ENCODE measurements around the gene TLR9.

Gene TLR9

GRCh38 chr3:52215351-52215750, 10.1 kb downstream of the TLR9 start:
- Histone ChIP-seq H3K4ac (ENCODE audit: low read depth in 1 of 2, low read length in 2 of 2) (no peak overlapping the region), H2AFZ (ENCODE audit: low read depth, low read length) (no peak overlapping the region), H3K4me3 (ENCODE audit: insufficient read depth in 1 of 2, low read depth in 1 of 2, low read length in 2 of 2) (no peak overlapping the region), H3K27me3 (ENCODE audit: control insufficient read depth in 1 of 2, insufficient read depth in 1 of 2, low read length in 2 of 2) (no peaks in the 10 kb centered on the region), H3K14ac (ENCODE audit: low read length in 2 of 2) (no peak overlapping the region), H3K9me3 (ENCODE audit: control insufficient read depth, low read length) (no peaks in the 10 kb centered on the region), H2BK12ac (ENCODE audit: low read length in 2 of 2) (no peak overlapping the region), H3K4me1 (ENCODE audit: control insufficient read depth, insufficient read depth, low read depth, low read length) (peaks cover 8% of the 10 kb centered on the region), H3K23ac (ENCODE audit: low read length in 2 of 2) (peak overlapping the region in 1 of 2 experiments; percentile 3), H3K9ac (ENCODE audit: low read length) (no peak overlapping the region), H2BK5ac (ENCODE audit: low read depth, low read length, poor library complexity, severe bottlenecking) (no peak overlapping the region), H3K4me2 (ENCODE audit: low read length, poor library complexity, severe bottlenecking) (no peak overlapping the region), H4K8ac (ENCODE audit: low read length) (no peak overlapping the region), H4K91ac (ENCODE audit: low read length) (no peak overlapping the region), H3K27ac (ENCODE audit: low read length, poor library complexity, severe bottlenecking) (no peak overlapping the region), H3K79me1 (replicated peaks; ENCODE audit: low read length, poor library complexity, severe bottlenecking) (peaks cover 6% of the 10 kb centered on the region), H2BK15ac (ENCODE audit: low read depth, poor library complexity, severe bottlenecking) (no peak overlapping the region), H2BK120ac (ENCODE audit: low read depth, low read length) (no peak overlapping the region), H3K18ac (ENCODE audit: low read depth in 1 of 2, low read length in 2 of 2) (no peak overlapping the region), H2AK5ac (ENCODE audit: low read length, severe bottlenecking) (no peak overlapping the region), H3K36me3 (ENCODE audit: control insufficient read depth in 1 of 2, insufficient read depth in 2 of 2, low read depth in 1 of 2, low read length in 2 of 2) (peaks cover 49 to 55% of the 10 kb centered on the region in 2 experiments)
- DNase-seq: no peak
- 95% methylated on average over 7 of the region's 7 CpGs for WGBS

GRCh38 chr3:52213901-52214300, 11.5 kb downstream of the TLR9 start:
- no peak overlapping the region for H4K8ac ChIP-seq (ENCODE audit: low read length)
- no peak overlapping the region for H3K4me3 ChIP-seq (ENCODE audit: insufficient read depth in 1 of 2, low read depth in 1 of 2, low read length in 2 of 2)
- H3K9me3 ChIP-seq (ENCODE audit: control insufficient read depth, low read length): no peaks in the 10 kb centered on the region
- peaks cover 8% of the 10 kb centered on the region for H3K4me1 ChIP-seq (ENCODE audit: control insufficient read depth, insufficient read depth, low read depth, low read length)
- peak overlapping the region; percentile 52 for H3K9ac ChIP-seq (ENCODE audit: low read length)
- H2BK5ac ChIP-seq (ENCODE audit: low read depth, low read length, poor library complexity, severe bottlenecking): no peak overlapping the region
- no peak overlapping the region for H2BK15ac ChIP-seq (ENCODE audit: low read depth, poor library complexity, severe bottlenecking)
- no peak overlapping the region for H3K4me2 ChIP-seq (ENCODE audit: low read length, poor library complexity, severe bottlenecking)
- no peak overlapping the region for H3K27ac ChIP-seq (ENCODE audit: low read length, poor library complexity, severe bottlenecking)
- peaks cover 9% of the 10 kb centered on the region for H3K79me1 ChIP-seq (replicated peaks; ENCODE audit: low read length, poor library complexity, severe bottlenecking)
- no peak overlapping the region for H2AK5ac ChIP-seq (ENCODE audit: low read length, severe bottlenecking)
- H3K18ac ChIP-seq (ENCODE audit: low read depth in 1 of 2, low read length in 2 of 2): no peak overlapping the region
- H3K23ac ChIP-seq (ENCODE audit: low read length in 2 of 2): no peak overlapping the region
- H2BK12ac ChIP-seq (ENCODE audit: low read length in 2 of 2): no peak overlapping the region
- no peak overlapping the region for H3K14ac ChIP-seq (ENCODE audit: low read length in 2 of 2)
- H2AFZ ChIP-seq (ENCODE audit: low read depth, low read length): no peak overlapping the region
- DNase-seq: no peak
- no peak overlapping the region for H3K4ac ChIP-seq (ENCODE audit: low read depth in 1 of 2, low read length in 2 of 2)
- peaks cover 53 to 69% of the 10 kb centered on the region in 2 experiments for H3K36me3 ChIP-seq (ENCODE audit: control insufficient read depth in 1 of 2, insufficient read depth in 2 of 2, low read depth in 1 of 2, low read length in 2 of 2)
- H2BK120ac ChIP-seq (ENCODE audit: low read depth, low read length): no peak overlapping the region
- no peak overlapping the region for H4K91ac ChIP-seq (ENCODE audit: low read length)
- no peaks in the 10 kb centered on the region for H3K27me3 ChIP-seq (ENCODE audit: control insufficient read depth in 1 of 2, insufficient read depth in 1 of 2, low read length in 2 of 2)

DNA sequence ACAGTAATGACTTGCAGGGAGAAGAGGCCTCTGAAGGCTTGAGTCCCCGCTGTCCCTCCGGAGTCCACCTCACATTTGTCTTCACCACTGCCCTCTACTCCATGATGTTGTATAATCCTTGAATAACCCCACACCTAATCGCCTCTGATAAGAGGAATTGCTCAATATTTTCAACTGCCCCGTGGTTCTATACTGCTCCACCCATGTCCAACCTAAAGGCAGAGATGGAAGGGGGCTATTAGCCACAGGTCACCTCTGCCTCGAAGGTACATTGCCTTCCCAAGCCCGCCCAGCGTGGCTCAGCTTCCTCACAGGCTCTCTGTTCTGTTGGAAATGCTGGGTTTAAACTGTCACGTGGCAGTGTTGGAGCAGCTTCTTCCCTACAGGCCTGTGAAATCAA, 12.4 kb downstream of the TLR9 start:
- H3K18ac ChIP-seq (ENCODE audit: low read depth in 1 of 2, low read length in 2 of 2): no peak overlapping the region
- no peak overlapping the region for H4K91ac ChIP-seq (ENCODE audit: low read length)
- H2BK12ac ChIP-seq (ENCODE audit: low read length in 2 of 2): no peak overlapping the region
- no peak overlapping the region for H3K4me2 ChIP-seq (ENCODE audit: low read length, poor library complexity, severe bottlenecking)
- H4K8ac ChIP-seq (ENCODE audit: low read length): no peak overlapping the region
- H3K23ac ChIP-seq (ENCODE audit: low read length in 2 of 2): no peak overlapping the region
- H3K9ac ChIP-seq (ENCODE audit: low read length): peak overlapping the region; percentile 52
- DNase-seq: no peak
- peaks cover 8% of the 10 kb centered on the region for H3K4me1 ChIP-seq (ENCODE audit: control insufficient read depth, insufficient read depth, low read depth, low read length)
- peaks cover 14% of the 10 kb centered on the region for H3K79me1 ChIP-seq (replicated peaks; ENCODE audit: low read length, poor library complexity, severe bottlenecking)
- H2AK5ac ChIP-seq (ENCODE audit: low read length, severe bottlenecking): no peak overlapping the region
- H2BK120ac ChIP-seq (ENCODE audit: low read depth, low read length): no peak overlapping the region
- WGBS: 74% methylated on average over 7 of the region's 8 CpGs
- H3K9me3 ChIP-seq (ENCODE audit: control insufficient read depth, low read length): no peaks in the 10 kb centered on the region
- H3K4ac ChIP-seq (ENCODE audit: low read depth in 1 of 2, low read length in 2 of 2): no peak overlapping the region
- H3K36me3 ChIP-seq (ENCODE audit: control insufficient read depth in 1 of 2, insufficient read depth in 2 of 2, low read depth in 1 of 2, low read length in 2 of 2): peaks cover 59 to 78% of the 10 kb centered on the region in 2 experiments
- no peak overlapping the region for H3K27ac ChIP-seq (ENCODE audit: low read length, poor library complexity, severe bottlenecking)
- H3K14ac ChIP-seq (ENCODE audit: low read length in 2 of 2): no peak overlapping the region
- H2AFZ ChIP-seq (ENCODE audit: low read depth, low read length): no peak overlapping the region
- no peak overlapping the region for H2BK5ac ChIP-seq (ENCODE audit: low read depth, low read length, poor library complexity, severe bottlenecking)
- no peak overlapping the region for H3K4me3 ChIP-seq (ENCODE audit: insufficient read depth in 1 of 2, low read depth in 1 of 2, low read length in 2 of 2)
- no peaks in the 10 kb centered on the region for H3K27me3 ChIP-seq (ENCODE audit: control insufficient read depth in 1 of 2, insufficient read depth in 1 of 2, low read length in 2 of 2)
- no peak overlapping the region for H2BK15ac ChIP-seq (ENCODE audit: low read depth, poor library complexity, severe bottlenecking)

DNA sequence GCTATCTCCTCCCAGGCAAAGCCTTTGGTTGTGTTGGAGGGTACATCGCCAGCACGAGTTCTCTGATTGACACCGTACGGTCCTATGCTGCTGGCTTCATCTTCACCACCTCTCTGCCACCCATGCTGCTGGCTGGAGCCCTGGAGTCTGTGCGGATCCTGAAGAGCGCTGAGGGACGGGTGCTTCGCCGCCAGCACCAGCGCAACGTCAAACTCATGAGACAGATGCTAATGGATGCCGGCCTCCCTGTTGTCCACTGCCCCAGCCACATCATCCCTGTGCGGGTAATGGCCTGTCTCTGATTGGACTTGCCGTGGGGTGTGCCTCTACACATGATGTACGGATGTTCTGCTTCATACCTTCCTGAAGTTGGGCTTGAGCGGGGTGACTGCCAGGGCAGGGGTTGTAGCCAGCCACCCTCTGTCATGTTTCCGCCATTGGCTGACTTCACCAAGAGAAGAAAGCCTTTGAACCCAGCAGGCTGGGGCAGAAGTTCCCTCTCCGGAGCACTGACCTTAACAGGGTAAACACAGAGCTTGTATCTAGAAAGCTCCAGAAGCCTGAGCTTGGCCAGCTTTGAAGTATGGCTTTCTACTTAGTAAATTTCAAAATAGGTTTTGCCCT, 14.1 kb downstream of the TLR9 start:
- WGBS: 97% methylated on average over 18 of the region's 18 CpGs
- H2AFZ ChIP-seq (ENCODE audit: low read depth, low read length): no peak overlapping the region
- H2BK5ac ChIP-seq (ENCODE audit: low read depth, low read length, poor library complexity, severe bottlenecking): no peak overlapping the region
- no peaks in the 10 kb centered on the region for H3K27me3 ChIP-seq (ENCODE audit: control insufficient read depth in 1 of 2, insufficient read depth in 1 of 2, low read length in 2 of 2)
- no peak overlapping the region for H4K91ac ChIP-seq (ENCODE audit: low read length)
- no peaks in the 10 kb centered on the region for H3K9me3 ChIP-seq (ENCODE audit: control insufficient read depth, low read length)
- H2BK15ac ChIP-seq (ENCODE audit: low read depth, poor library complexity, severe bottlenecking): no peak overlapping the region
- no peak overlapping the region for H3K18ac ChIP-seq (ENCODE audit: low read depth in 1 of 2, low read length in 2 of 2)
- H2BK120ac ChIP-seq (ENCODE audit: low read depth, low read length): no peak overlapping the region
- no peak for DNase-seq
- H3K4me2 ChIP-seq (ENCODE audit: low read length, poor library complexity, severe bottlenecking): no peak overlapping the region
- peaks cover 18% of the 10 kb centered on the region for H3K79me1 ChIP-seq (replicated peaks; ENCODE audit: low read length, poor library complexity, severe bottlenecking)
- H4K8ac ChIP-seq (ENCODE audit: low read length): no peak overlapping the region
- no peak overlapping the region for H2AK5ac ChIP-seq (ENCODE audit: low read length, severe bottlenecking)
- H3K9ac ChIP-seq (ENCODE audit: low read length): no peak overlapping the region
- H3K14ac ChIP-seq (ENCODE audit: low read length in 2 of 2): no peak overlapping the region
- no peak overlapping the region for H3K4ac ChIP-seq (ENCODE audit: low read depth in 1 of 2, low read length in 2 of 2)
- H3K23ac ChIP-seq (ENCODE audit: low read length in 2 of 2): no peak overlapping the region
- peaks cover 68 to 91% of the 10 kb centered on the region in 2 experiments for H3K36me3 ChIP-seq (ENCODE audit: control insufficient read depth in 1 of 2, insufficient read depth in 2 of 2, low read depth in 1 of 2, low read length in 2 of 2)
- no peak overlapping the region for H3K4me3 ChIP-seq (ENCODE audit: insufficient read depth in 1 of 2, low read depth in 1 of 2, low read length in 2 of 2)
- no peak overlapping the region for H2BK12ac ChIP-seq (ENCODE audit: low read length in 2 of 2)
- H3K27ac ChIP-seq (ENCODE audit: low read length, poor library complexity, severe bottlenecking): no peak overlapping the region
- no peaks in the 10 kb centered on the region for H3K4me1 ChIP-seq (ENCODE audit: control insufficient read depth, insufficient read depth, low read depth, low read length)

Measured in mesenchymal stem cell (in vitro differentiated cells and primary cell).